Cardiac septum (tissue), 1 donor: ENCODE data around the gene SLC66A2. TPM values are rescaled to one million over a fixed set of nuclear protein-coding genes. Genes with fewer than 3 reads are reported as not detected.
"Not testable (repeated sequence)": the region's sequence is repeated elsewhere in the genome, so short reads cannot be mapped to it uniquely, and the experiment has no call there.

ENCODE experiments used
- DNase-seq: peaks from one replicate; pipeline ENCODE4 v3.0.0-alpha.2; 2020; ENCODE audit warnings: low spot score
- intact Hi-C: fragments of 100-400 bp; cut with DNase I; formaldehyde crosslinking; loops from one replicate; pipeline ENCODE4 v1.14.0; 2022
- long read RNA-seq: library from polyadenylated mRNA; unstranded; transcript quantifications from one replicate; pipeline ENCODE4 v2.0.0, GENCODE V29; 2021
- total RNA-seq: library from RNA; stranded (reverse); fragmentation: NEBNext Ultra II Directional; extraction: Animal tissue kit (Norgen Biotek cat#: 25700); gene quantifications from one replicate; pipeline ENCODE4 v1.2.1, GENCODE V29; 2021
- donor health status: DM: no; HTN: no; CAD: no.

SLC66A2 gene
- total RNA-seq = 23.5 TPM
- long read RNA-seq, transcript PQLC1-203 (6 exons, 2,555 nt) = major isoform, 17 of 65 reads
- long read RNA-seq, transcript PQLC1-211 (4 exons, 1,247 nt) = minor isoform, 5 of 65 reads
- long read RNA-seq, transcript PQLC1-202 (5 exons, 2,475 nt) = minor isoform, 10 of 65 reads
- long read RNA-seq, partial matches to known transcripts = 6 of 65 reads
- long read RNA-seq, other reads (novel, unspliced or antisense) = 27 of 65 reads

DNA sequence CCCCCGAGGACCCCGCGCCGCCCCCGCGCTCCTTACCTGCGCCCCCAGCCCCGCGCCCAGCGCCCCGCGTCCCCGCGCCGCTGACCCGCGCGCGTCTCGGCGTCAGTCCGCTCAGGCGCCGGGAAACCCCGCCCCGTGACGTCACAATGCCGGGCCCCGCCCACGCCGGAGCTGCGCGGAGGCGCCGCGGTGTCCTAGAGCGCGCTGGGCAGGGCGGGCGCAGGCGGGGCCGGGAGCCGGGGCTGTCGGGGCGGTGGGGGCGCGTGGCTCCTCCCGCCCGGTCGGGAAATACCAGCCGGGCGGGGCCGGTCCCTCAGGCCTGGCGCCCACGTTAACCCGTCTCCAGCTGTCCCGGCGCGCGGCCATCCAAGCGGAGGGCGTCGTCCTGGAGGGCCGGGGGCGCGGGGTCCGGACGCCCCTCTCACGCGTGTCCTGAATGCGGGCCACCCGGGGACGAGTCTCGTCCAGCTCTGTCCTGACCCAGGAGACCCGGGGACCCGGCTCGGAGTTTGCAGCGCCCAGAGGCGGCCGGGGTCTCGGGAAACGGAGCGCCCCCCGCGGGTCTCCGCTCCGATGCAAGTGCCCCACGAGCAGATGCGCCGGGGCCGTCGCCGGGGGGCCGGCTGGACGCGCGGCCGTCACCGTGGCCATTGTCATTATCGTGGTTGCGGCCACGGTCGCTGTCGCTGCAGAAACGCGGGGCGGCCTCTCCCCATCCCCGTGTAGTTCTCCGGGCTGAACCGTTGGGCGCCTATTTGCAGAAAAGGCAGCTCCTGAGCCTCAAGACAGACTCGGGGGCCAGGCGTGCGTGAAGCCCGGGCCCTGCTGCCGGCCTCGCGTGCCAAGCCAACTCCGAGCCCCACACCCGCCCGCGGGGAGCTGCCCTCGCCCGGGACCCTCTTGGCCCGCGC, at the start of gene SLC66A2:
Gene SLC66A2, minus strand, starts transcription at position 109 of the 911 bp plus-strand sequence. CDS start 727 bp downstream, outside the sequence.
- intact Hi-C loops = loop anchor here (2.0 to 5.0 kb wide), 2 partner anchors 37 to 81 kb away; partner anchors contain the start of genes RBFA and TXNL4A
- DNase-seq = peak; percentile 98

DNA sequence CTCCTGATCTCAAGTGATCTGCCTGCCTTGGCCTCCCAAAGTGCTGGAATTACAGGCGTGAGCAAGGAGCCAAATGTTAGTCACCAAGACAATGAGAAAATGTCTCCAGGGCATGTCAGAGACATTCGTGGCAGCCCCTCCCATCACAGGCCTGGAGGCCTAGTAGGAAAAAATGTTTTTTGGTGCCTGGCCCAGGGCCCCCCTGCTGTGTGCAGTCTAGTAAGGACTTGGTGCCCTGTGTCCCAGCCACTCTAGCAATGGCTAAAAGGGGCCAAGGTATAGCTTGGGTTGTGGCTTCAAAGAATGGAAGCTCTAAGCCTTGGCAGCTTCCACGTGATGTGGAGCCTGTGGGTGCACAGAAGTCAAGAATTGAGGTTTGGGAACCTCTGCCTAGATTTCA, 49.4 kb upstream of the SLC66A2 start:
- intact Hi-C loops = no loop called here
- no peak for DNase-seq

DNA sequence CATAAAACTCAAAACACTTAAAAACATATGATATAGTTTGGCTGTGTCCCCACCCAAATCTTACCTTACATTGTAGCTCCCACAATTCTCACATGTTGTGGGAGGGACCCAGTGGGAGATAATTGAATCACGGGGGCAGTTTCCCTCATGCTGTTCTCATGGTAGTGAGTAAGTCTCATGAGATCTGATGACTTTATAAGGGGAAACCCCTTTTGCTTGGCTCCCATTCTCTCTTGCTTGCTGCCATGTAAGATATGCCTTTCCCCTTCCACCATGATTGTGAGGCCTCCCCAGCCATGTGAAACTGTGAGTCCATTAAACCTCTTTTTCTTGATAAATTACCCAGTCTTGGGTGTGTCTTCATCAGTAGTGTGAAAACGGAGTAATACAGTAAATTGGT, 48.2 kb upstream of the SLC66A2 start:
- intact Hi-C loops, DNase-seq: not testable (repeated sequence)

DNA sequence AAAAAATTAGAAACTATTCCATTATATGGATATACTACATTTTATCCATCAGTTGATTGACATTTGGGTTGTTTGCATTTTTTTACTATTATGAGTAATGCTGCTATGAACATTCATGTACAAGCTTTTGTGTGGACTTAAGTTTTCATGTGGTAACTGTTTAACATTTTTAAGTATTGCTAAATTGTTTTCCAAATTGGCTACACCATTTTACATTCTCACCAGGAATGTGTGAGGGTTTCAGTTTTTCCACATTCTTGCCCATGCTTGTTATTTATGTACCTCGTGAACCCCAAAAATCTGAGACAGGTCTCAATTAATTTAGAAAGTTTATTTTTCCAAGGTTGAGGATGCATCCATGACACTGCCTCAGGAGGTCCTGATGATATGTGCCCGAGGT, 40.0 kb upstream of the SLC66A2 start:
- intact Hi-C loops = no loop called here
- DNase-seq = no peak

DNA sequence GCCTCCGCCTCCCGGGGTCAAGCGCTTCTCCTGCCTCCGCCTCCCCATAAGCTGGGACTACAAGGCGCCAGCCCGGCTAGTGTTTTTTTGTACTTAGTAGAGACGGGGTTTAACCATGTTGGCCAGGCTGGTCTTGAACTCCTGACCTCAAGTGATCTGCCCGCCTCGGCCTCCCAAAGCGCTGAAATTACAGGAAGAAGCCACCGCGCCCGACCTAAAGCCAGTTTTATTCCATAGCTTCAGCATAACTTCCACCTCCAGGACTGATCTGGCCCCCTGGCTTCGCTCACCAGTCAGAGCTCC, 37.7 kb upstream of the SLC66A2 start:
- DNase-seq = no peak
- intact Hi-C loops = loop anchor here (2.0 kb wide), 2 partner anchors 38 to 44 kb away; partner anchors contain the start of gene SLC66A2

DNA sequence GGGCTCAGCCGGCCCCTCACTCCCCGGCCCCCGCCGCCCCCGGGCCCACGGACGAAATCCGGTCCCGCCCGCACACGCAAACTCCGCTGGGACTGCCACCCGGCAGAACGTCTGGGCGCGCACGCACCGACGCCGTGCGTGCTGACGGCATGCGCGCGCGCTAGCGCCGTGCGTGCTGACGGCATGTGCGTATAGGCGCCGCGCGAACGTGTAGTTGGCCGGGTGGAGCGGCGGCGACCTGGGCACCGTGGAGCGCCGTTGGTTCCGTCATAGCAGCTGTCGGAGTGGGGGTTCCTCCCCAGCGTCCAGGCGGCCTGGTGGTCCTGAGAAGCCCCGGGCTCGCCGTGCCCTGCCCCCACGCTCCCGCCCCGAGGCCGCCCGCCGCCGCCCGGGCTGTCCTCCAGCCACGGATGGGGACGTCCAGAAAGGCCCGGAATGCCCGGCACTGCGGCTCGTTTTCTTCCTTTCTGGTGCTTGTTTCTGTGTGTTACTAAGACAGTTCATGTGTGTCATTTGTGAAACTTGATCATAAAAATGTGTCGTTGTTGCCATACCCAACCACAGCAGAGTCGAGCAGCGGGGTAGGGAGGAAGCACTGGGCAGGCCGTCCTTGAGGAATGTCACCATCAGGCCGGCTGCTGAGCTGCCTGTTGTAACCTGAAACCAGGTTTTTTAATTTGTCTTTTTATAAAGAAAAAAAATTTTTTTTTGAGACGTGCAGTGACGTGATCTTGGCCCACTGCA, 37.2 kb upstream of the SLC66A2 start, which contains the start of gene TXNL4A:
Gene TXNL4A, minus strand, starts transcription at position 113 of the 744 bp plus-strand sequence. CDS start 171 bp downstream, outside the sequence.
- peak; percentile 94 for DNase-seq
- intact Hi-C loops = loop anchor here (2.0 kb wide), 2 partner anchors 38 to 44 kb away; partner anchors contain the start of gene SLC66A2

DNA sequence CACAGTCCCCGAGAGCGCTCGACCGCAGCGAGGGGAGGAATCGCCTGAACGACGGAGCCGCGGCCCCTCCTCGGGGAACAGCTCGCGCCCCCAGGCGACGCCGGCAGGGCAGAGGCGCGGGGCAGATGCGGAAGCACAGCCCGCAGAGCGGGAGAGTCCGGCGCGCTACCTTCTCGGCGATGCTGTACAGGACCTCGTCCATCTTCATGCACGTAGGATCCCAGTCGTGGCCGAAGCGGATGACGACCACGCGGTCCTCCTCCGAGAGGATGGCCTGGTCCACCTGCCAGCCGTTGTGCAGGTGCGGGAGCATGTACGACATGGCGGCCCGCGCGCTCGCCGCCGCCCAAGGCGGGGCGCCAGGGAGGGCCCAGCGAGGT, 36.6 kb upstream of the SLC66A2 start:
- intact Hi-C loops = loop anchor here (2.0 kb wide), 2 partner anchors 37 to 45 kb away; partner anchors contain the start of gene SLC66A2
- peak; percentile 79 for DNase-seq

DNA sequence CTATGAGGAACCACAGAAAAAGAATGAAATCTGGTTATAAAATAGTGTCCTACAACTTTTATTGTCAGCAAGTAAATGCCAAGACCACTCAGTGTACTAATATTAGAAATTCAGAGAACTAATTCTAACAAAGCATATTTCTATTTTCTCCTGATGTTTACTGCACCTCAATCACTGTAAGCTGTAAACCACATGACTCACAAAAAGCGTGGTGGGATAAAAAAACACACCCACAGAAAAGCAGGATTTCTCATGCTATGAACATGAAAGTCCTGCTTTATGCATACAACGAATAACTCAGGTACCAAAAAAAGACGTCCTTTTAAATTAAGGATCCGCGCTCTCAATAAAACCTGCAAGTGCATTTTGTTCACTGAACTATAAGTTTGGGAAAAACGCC, 36.1 kb upstream of the SLC66A2 start:
- intact Hi-C loops = no loop called here
- DNase-seq = no peak

DNA sequence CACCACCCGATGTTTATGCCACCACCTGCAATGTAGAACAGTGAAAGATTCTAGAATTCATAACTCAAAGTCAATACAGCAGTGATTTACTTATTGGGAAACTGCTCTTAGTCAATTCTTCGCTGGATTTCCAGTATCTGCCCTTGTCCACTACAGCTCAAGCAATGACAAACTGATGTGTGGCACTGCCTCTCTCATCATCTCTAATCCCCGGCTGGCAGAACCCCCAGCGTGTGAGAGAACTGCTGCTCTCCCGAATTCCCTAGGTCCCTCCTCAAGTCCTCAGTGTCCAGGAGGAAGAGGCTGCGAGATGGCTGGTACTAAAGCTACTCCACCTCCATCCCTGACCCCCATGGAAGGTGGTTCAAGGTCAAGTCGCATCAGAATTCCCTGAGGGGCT, 35.3 kb upstream of the SLC66A2 start:
- intact Hi-C loops = no loop called here
- no peak for DNase-seq

DNA sequence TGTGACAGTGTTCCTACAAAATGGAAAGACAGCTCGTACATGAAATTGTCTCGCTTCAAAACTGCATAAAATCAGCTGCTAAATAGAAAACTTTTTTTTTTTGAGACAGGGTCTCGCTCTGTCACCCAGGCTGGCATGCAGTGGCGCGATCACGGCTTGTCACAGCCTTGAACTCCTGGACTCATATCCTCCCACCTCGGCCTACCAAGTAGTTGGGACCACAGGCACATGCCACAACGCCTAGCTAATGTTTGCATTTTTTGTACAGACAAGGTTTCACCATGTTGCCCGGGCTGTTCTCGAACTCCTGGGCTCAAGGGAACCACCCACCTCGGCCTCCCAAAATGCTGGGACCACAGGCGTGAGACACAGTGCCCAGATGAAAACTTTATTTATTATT, 33.7 kb upstream of the SLC66A2 start:
- DNase-seq = no peak
- intact Hi-C loops = no loop called here

DNA sequence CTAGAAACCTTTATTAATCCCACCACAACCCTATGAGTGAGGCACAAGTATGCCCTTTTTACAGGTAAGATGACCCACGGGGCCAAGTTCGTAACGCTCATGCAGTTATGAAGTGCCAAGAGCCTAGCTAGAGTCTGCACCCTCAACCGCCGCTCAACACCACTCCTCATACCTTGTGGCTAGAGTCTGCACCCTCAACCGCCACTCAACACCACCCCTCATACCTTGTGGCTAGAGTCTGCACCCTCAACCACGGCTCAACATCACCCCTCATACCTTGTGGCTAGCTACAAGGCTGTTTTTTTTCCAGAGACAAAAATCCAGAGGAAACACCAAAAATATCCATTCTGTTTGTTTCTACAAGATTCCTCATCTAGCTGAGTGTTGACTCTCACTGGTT, 32.3 kb upstream of the SLC66A2 start:
- no peak for DNase-seq
- intact Hi-C loops = no loop called here

DNA sequence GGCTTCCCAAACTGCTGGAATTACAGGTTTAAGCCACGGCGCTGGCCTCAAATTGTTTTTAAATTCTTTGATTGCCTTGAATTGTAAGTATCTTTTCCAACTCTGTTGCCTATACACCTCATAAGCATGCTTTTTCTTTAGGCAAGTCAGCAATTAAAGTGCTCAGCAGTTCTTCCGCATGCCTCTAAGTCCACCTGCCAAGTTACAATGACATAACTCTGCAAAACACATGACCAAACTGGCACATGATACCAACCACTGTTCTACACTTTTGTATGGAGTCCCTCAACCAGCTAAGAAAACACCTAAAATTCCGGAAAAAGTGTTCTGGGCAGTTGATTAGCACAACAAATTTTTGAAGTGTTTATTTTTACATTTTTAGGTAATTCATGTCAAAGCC, 31.8 kb upstream of the SLC66A2 start:
- intact Hi-C loops = no loop called here
- DNase-seq = no peak

DNA sequence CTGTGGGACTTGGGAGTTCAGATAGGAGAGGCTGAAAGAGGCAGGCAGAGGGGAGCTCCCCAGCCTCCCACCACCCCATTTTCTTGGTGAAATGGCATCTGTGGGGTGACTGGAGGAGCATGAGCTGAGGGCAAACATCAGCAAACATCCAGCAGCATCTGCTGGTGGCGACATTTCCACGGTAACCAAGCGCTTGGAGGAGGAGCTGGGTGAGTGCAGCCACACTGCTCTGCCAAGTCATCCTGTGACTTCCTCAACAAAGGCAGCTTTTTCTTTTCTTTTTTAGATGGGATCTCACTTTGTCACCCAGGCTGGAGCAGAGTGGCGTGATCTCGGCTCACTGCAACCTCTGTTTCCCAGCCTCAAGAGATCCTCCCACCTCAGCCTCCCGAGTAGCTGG, 31.3 kb upstream of the SLC66A2 start:
- DNase-seq = no peak
- intact Hi-C loops = no loop called here

DNA sequence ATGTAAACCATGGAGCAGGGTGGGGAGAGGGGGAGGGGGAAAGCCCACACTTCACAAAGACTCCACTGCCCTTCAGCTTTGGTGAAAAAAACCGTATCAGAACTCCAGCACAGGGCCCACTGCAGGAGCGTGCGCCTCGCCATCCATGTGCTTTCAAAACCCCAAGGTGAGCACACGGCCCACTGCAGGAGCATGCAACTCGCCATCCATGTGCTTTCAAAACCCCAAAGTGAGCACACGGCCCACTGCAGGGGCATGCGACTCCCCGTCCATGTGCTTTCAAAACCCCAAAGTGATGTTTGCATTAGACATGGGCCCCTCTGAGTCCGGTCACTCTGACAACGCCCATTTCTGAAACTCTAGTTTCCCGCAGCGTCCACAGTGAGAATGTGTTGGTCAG, 29.1 kb upstream of the SLC66A2 start:
- intact Hi-C loops = no loop called here
- DNase-seq = no peak

DNA sequence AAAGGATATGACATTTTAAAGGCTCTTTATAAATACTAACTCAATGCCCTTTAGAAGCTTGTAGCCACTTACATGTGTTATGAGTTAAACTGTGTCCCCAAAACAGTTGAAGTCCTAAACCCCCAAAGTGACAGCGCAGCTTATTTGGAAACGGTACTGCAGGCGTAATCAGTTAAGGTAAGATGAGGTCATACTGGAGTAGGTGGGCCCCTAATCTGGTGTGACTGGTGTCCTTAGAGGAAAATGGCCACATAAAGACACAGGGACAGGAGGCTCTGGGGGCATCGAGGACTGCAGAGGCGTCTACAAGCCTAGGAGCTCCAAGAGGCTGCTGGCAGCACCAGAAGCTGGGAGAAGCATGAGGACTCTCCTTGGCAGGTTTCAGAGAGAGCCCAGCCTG, 28.4 kb upstream of the SLC66A2 start:
- no peak for DNase-seq
- intact Hi-C loops = no loop called here

DNA sequence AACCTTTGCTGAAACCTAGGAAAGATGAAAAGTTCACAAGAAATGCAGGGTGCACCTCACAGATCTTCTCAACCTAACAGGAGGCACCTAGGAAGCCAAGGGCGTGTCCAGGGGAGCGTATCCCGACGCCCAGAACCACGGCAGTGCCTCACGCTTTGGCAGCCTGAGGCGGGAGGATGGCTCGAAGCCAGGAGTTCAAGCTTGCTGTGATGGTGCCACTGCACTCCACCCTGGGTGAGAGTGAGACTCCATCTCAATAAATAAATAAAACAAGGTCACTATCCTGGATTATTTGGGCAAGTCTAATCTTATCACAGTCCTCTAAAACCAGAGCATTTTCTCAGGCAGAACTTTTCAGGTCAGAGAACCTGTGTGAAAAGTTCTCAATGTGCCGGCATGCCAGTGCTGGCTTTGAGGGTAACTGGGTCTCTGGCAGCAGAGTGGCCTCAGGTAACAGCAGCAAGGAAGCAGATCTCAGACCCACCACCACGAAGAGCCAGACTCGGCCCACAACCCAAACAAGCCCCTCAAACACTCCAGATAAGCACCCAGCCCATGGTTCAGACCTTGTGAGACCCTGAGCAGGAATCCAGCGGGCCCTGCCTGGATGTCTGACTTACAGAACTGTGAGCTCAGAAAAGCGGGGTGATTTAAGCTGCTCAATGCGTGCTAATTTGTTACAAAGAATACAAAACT, 24.7 kb upstream of the SLC66A2 start:
- intact Hi-C loops = no loop called here
- DNase-seq = no peak

DNA sequence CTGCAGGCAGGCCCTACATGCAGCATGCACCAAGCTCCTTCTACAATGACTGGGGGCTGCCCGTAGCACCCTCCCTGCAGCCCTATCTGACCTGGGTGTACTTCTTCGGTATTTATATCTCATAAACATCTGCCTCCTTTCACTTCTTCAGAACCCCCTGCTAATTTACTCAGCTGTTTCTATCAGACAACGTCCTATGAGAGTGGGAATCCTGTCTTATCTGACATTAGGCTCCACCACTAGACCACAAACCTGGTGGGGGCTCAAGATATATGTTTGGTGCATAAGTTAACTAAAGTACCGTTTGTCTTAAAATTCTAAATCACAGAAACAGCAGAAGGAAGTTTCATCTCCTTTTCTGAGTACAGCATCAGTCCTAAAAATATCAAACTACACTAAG, 23.6 kb upstream of the SLC66A2 start:
- intact Hi-C loops = no loop called here

DNA sequence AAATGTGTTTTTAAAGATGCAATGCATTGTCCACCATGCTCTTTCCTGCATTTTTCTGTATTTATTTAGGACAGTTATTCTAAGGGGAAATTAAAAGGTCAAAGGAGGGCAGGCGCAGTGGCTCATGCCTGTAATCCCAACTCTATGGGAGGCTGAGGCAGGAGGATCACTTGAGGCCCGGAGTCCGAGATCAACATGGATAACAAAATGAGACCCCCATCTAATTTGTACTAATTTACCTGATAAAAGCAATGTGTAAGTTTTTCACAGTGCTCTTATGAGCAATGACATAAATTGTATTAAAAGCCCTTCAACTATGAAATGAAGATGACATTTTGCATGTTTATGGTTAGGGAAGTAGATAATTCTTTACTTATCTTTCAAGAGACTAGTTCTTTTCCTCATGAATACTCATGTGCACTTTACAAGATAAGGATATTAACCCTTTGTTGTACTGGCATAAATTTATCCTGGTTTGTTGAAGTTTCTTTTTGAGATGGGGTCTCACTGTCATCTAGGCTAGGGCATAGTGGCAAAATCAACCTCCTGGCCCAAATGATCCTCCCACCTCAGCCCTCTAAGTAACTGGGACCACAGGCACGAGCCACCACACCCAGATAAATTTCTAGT, 22.7 kb upstream of the SLC66A2 start:
- no peak for DNase-seq
- intact Hi-C loops = no loop called here

More for the DNA sequence above, 23.6 kb upstream of the SLC66A2 start:
- DNase-seq = no peak

DNA sequence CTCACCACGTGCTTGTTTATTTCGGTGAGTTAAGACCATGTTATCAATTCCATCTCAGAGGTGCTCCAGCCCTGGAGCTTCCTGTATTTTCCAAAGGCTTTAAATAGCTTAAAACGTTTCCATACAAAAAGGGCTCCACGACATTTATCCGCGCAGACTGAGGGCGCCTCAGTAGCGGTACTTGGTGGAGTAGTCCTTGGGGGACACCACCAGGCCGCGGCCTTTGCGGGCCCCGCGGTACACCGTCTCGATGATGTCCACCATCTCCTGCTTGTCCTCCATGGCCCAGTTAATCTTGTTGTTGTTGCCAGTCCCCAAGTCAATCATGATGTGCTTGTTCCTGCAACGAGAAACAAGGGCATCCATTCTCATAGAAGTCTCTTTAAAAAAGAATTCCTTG, 22.1 kb upstream of the SLC66A2 start:
- DNase-seq = no peak
- intact Hi-C loops = no loop called here
